ENCODE results near the gene STK26. TPM values are rescaled to one million over a fixed set of nuclear protein-coding genes. Genes with fewer than 3 reads are reported as not detected.

STK26 gene
- total RNA-seq, 6 experiments from 2014 or later, result 2.7 to 4.0 (median 3.4) TPM

DNA sequence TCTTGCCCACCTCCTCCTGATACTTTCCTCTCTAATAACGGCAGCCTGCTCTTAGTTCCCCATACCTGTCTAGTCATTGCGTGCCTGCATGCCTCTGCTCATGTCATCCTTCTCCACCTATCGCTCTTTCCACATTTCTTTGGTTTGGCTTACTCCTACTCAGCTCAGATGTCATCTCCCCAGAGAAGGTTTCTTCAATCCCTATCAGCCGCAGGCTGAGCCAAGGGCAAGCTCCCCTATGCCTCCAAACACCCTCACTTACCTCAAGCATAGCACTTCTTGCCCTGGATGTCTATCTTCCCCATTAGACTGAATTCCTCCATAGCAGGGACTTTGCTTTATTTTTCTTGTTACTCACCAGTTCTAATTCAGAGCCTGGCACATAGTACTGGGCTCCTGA is 78.1 kb downstream of the STK26 start:
- TF ChIP-seq POLR2A (IDR thresholded peaks at IDR 0.05), result no peak
- TF ChIP-seq, protein P1, sequence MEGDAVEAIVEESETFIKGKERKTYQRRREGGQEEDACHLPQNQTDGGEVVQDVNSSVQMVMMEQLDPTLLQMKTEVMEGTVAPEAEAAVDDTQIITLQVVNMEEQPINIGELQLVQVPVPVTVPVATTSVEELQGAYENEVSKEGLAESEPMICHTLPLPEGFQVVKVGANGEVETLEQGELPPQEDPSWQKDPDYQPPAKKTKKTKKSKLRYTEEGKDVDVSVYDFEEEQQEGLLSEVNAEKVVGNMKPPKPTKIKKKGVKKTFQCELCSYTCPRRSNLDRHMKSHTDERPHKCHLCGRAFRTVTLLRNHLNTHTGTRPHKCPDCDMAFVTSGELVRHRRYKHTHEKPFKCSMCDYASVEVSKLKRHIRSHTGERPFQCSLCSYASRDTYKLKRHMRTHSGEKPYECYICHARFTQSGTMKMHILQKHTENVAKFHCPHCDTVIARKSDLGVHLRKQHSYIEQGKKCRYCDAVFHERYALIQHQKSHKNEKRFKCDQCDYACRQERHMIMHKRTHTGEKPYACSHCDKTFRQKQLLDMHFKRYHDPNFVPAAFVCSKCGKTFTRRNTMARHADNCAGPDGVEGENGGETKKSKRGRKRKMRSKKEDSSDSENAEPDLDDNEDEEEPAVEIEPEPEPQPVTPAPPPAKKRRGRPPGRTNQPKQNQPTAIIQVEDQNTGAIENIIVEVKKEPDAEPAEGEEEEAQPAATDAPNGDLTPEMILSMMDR (IDR thresholded peaks at IDR 0.05), result no peak
- H3K27me3 ChIP-seq, result no peaks in the 10 kb centered on the region
- DNase-seq (no peak), ATAC-seq (no peak)
- H3K4me3 ChIP-seq, result no peak overlapping the region
- 55% methylated on average over 4 of the region's 4 CpGs for WGBS (ENCODE audit: insufficient coverage, low coverage, low lambda C conversion rate, missing lambda C conversion rate)
- H3K36me3 ChIP-seq, result no peaks in the 10 kb centered on the region
- H3K4me1 ChIP-seq, result no peaks in the 10 kb centered on the region
- intact Hi-C loops (cut with DNase I), result no loop called here
- H3K9me3 ChIP-seq, result no peaks in the 10 kb centered on the region
- H3K27ac ChIP-seq, result no peak overlapping the region

DNA sequence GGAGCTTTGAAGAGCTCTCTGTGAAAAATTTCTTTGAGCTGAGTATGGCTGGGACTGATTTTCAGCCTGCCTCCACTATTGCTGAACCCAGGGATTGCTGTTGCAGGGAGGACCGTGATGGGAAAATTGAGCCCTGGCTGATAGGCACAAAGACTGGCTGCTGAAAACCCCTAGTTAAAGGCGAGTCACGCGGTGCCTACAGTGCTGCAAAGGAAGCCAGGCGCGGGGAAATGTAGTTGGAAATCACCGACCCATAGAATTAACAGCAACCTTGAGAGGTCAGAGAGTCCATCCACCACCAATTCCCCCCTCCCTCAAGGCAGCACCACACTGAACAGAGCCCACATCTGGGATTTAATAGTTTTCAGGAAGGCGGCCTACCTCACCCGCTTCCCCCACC is 78.7 kb downstream of the STK26 start:
- Histone ChIP-seq H3K36me3 (no peaks in the 10 kb centered on the region), H3K4me3 (no peak overlapping the region), H3K27me3 (no peaks in the 10 kb centered on the region), H3K4me1 (no peaks in the 10 kb centered on the region), H3K27ac (no peak overlapping the region), H3K9me3 (no peaks in the 10 kb centered on the region)
- 93% methylated on average over 2 of the region's 9 CpGs for WGBS (ENCODE audit: insufficient coverage, low coverage, low lambda C conversion rate, missing lambda C conversion rate)
- TF ChIP-seq POLR2A (IDR thresholded peaks at IDR 0.05), result no peak
- TF ChIP-seq, protein P1 (IDR thresholded peaks at IDR 0.05), result no peak
- DNase-seq (no peak), ATAC-seq (no peak)
- intact Hi-C loops (cut with DNase I), result no loop called here

DNA sequence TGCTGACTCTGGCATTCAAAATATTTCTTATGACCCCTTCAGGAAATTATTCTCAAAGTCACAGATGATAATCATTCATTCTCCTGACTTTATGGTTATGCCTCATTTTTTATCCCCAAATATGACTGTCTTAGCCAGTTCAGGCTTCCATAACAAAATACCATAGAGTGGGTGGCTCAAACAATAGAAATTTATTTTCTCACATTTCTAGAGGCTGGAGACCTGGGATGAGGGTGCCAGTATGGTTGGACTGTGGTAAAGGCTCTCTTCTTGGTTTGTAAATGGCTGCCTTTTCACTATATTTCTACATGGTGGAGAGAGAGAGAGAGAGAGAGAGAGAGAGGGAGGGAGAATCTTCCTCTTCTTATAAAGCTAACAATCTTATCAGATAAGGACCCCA is 84.2 kb downstream of the STK26 start:
- intact Hi-C loops (cut with DNase I), result no loop called here
- no peak for ATAC-seq
- Histone ChIP-seq H3K27ac (no peak overlapping the region), H3K36me3 (no peaks in the 10 kb centered on the region), H3K27me3 (no peaks in the 10 kb centered on the region), H3K9me3 (no peaks in the 10 kb centered on the region), H3K4me1 (no peaks in the 10 kb centered on the region), H3K4me3 (no peak overlapping the region)
- DNase-seq, result no peak
- no peak for TF ChIP-seq POLR2A (IDR thresholded peaks at IDR 0.05)
- TF ChIP-seq, protein P1 (IDR thresholded peaks at IDR 0.05), result no peak

GRCh38 chrX:132114607-132115006 is 91.5 kb downstream of the STK26 start:
- no peak for DNase-seq

DNA sequence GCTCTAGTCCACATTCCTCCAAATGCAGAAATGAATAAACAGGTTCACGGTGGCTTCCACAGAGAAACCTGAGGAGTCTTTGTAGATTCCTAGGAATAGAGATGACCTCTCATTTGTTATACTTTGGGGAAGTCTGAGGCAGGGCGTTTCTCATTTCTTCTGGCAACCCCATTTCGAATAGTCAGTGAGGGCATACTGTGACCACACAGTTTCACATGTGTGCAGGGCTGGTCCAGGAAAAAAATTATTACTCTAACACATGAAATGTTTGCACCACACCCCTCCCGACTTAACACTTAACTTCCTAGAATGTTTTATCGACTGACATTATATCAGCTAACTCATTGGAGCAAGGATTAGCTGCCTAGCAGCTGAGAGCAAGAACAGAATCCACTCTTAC is 92.7 kb downstream of the STK26 start:
- H3K4me3 ChIP-seq, result no peak overlapping the region
- H3K4me1 ChIP-seq, result no peaks in the 10 kb centered on the region
- no peak overlapping the region for H3K27ac ChIP-seq
- ATAC-seq (no peak), DNase-seq (no peak)
- H3K36me3 ChIP-seq, result no peaks in the 10 kb centered on the region
- H3K9me3 ChIP-seq, result no peaks in the 10 kb centered on the region
- intact Hi-C loops (cut with DNase I), result no loop called here
- H3K27me3 ChIP-seq, result no peaks in the 10 kb centered on the region
- no peak for TF ChIP-seq POLR2A (IDR thresholded peaks at IDR 0.05)
- TF ChIP-seq, protein P1 (IDR thresholded peaks at IDR 0.05), result no peak
- WGBS (ENCODE audit: insufficient coverage, low coverage, low lambda C conversion rate, missing lambda C conversion rate), result 59% methylated on average over 5 of the region's 5 CpGs

More at GRCh38 chrX:132114607-132115006, 91.5 kb downstream of the STK26 start:
- Histone ChIP-seq H3K4me1 (no peaks in the 10 kb centered on the region), H3K27me3 (no peaks in the 10 kb centered on the region), H3K27ac (no peak overlapping the region), H3K36me3 (no peaks in the 10 kb centered on the region), H3K9me3 (no peaks in the 10 kb centered on the region), H3K4me3 (no peak overlapping the region)
- ATAC-seq, result no peak
- intact Hi-C loops (cut with DNase I), result no loop called here
- TF ChIP-seq, protein P1 (IDR thresholded peaks at IDR 0.05), result no peak
- no peak for TF ChIP-seq POLR2A (IDR thresholded peaks at IDR 0.05)

Data from right lobe of liver (tissue), 6 donors.